ENCODE data around the gene TEX50.

GRCh38 chr1:173627269-173627668 is 7.9 kb upstream of the TEX50 start:
- no peak for TF ChIP-seq POLR2A (IDR thresholded peaks at IDR 0.05)
- TF ChIP-seq CTCF (IDR thresholded peaks at IDR 0.05): no peak

All from thyroid gland (tissue), 4 donors.